ENCODE results near the gene SLC12A5. TPM values are rescaled to one million over a fixed set of nuclear protein-coding genes. Genes with fewer than 3 reads are reported as not detected.

The SLC12A5 gene
- 0.28 and 0.55 TPM in 2 replicates for total RNA-seq

GRCh38 chr20:46028772-46029371 is at the start of gene SLC12A5:
TSS of gene SLC12A5 (plus strand) at chr20:46029215. CDS start at chr20:46029345, 130 bp downstream.

GRCh38 chr20:46089417-46090388 is 60.7 kb downstream of the SLC12A5 start, which contains the start of gene NCOA5:
TSS of gene NCOA5 (minus strand) at chr20:46089962. CDS start at chr20:46079424, 10,538 bp downstream.

Other genes starting within 250 kb of the SLC12A5 start
- gene WFDC3, start 237.3 kb upstream of the SLC12A5 start, total RNA-seq, result 0.57 and 0.65 TPM in 2 replicates
- gene DNTTIP1, start 237.3 kb upstream of the SLC12A5 start, total RNA-seq, result 18.5 and 25.2 TPM in 2 replicates
- gene UBE2C, start 216.6 kb upstream of the SLC12A5 start, total RNA-seq, result 3.6 and 4.3 TPM in 2 replicates
- 1.00 and 1.1 TPM in 2 replicates for gene TNNC2, start 201.9 kb upstream of the SLC12A5 start, total RNA-seq
- 36.4 and 46.2 TPM in 2 replicates for gene SNX21, start 195.4 kb upstream of the SLC12A5 start, total RNA-seq
- 46.2 and 46.5 TPM in 2 replicates for gene ACOT8, start 171.8 kb upstream of the SLC12A5 start, total RNA-seq
- 4.4 and 5.3 TPM in 2 replicates for gene ZSWIM3, start 171.6 kb upstream of the SLC12A5 start, total RNA-seq
- 2.8 and 3.8 TPM in 2 replicates for gene ZSWIM1, start 148.0 kb upstream of the SLC12A5 start, total RNA-seq
- gene SPATA25, start 141.6 kb upstream of the SLC12A5 start, total RNA-seq, result 1.3 and 1.9 TPM in 2 replicates
- gene NEURL2, start 138.0 kb upstream of the SLC12A5 start, total RNA-seq, result 4.8 and 5.9 TPM in 2 replicates
- gene CTSA, start 137.9 kb upstream of the SLC12A5 start, total RNA-seq, result 71.4 and 108 TPM in 2 replicates
- 18.3 and 19.0 TPM in 2 replicates for gene PLTP, start 117.1 kb upstream of the SLC12A5 start, total RNA-seq
- gene PCIF1, start 94.5 kb upstream of the SLC12A5 start, total RNA-seq, result 5.1 and 5.3 TPM in 2 replicates
- 9.5 and 11.7 TPM in 2 replicates for gene ZNF335, start 57.0 kb upstream of the SLC12A5 start, total RNA-seq
- not detected in 2 replicates for gene MMP9, start 20.3 kb upstream of the SLC12A5 start, total RNA-seq
- gene NCOA5, start 60.7 kb downstream of the SLC12A5 start, total RNA-seq, result 5.0 and 7.2 TPM in 2 replicates
- 3.6 and 5.6 TPM in 2 replicates for gene CD40, start 89.1 kb downstream of the SLC12A5 start, total RNA-seq